K562 (cell line): ENCODE data around the gene CHN2. TPM values are rescaled to one million over a fixed set of nuclear protein-coding genes. Genes with fewer than 3 reads are reported as not detected.

Experiments used
- ATAC-seq: fragments of 200-7000 bp; cut with Tn5 transposase; 3 replicates; pipeline ENCODE4 v1.9.1; 2020; ENCODE audit warnings: moderate library complexity
- BruUV-seq: library from RNA; stranded (reverse); fragments of 400-500 nt; replicated peaks from 2 replicates; lab custom pipeline; 2021; lab: Mats Ljungman, UMichigan
- CTCF ChIA-PET: fragments of 300-600 bp; formaldehyde crosslinking; extraction: SDS; loops from one replicate; lab custom pipeline; 2021; ENCODE audit warnings: low intra/inter-chr PET ratio; lab: Yijun Ruan, JAX
- POLR2A ChIA-PET: fragments of 300-600, 350-650 bp; sonication (Branson Sonifier 250); formaldehyde crosslinking; extraction: SDS; loops from one replicate; lab custom pipeline; 2021; ENCODE audit warnings: antibody characterized with exemption, inconsistent platforms; lab: Yijun Ruan, JAX
- DNase-seq, 4 experiments: peaks; one replicate each; pipeline versions ENCODE4 v3.0.0 to v3.0.0-alpha.2; 2011 to 2018; ENCODE audit warnings: low spot score in 3 of 4, mixed read lengths in 3 of 4; ENCODE audit errors: extremely low read depth in 1 of 4
- FAIRE-seq: peaks from 2 replicates; lab custom pipeline; 2011; peaks lifted over from hg19 to GRCh38; lab: Jason Lieb, UNC
- H2AFZ ChIP-seq: 2 replicates; pipeline ENCODE4 v1.6.0; 2011; ENCODE audit warnings: low read depth, low read length, control low read depth, inconsistent platforms
- H3K27ac ChIP-seq: fragments of 200-600 bp; 3 replicates; pipeline ENCODE4 v1.8.0; 2011; ENCODE audit warnings: low read depth, mild to moderate bottlenecking, control low read depth, inconsistent platforms, low read length, moderate library complexity, mixed read lengths; ENCODE audit errors: extremely low read depth
- H3K27me3 ChIP-seq, 2 experiments: fragments of 300-600 bp in 1 of 2; 2 replicates in 1 of 2; 3 replicates in 1 of 2; pipeline versions ENCODE4 v1.6.0 to v1.8.0; 2011; ENCODE audit warnings: inconsistent platforms in 2 of 2, low read length in 2 of 2, mild to moderate bottlenecking in 1 of 2, mixed read lengths in 1 of 2, moderate library complexity in 1 of 2; ENCODE audit not compliant: control insufficient read depth in 2 of 2, insufficient read depth in 2 of 2
- H3K36me3 ChIP-seq: fragments of 300-600 bp; 3 replicates; pipeline ENCODE4 v1.8.0; 2011; ENCODE audit warnings: mild to moderate bottlenecking, low read length, inconsistent platforms; ENCODE audit not compliant: control insufficient read depth, insufficient read depth
- H3K4me1 ChIP-seq, 2 experiments: fragments of 200-600 bp in 1 of 2; replicated peaks in 1 of 2; 2 replicates in 1 of 2; 3 replicates in 1 of 2; pipeline versions ENCODE4 v1.5.1 to v1.8.0; 2011; ENCODE audit warnings: inconsistent platforms in 2 of 2, low read length in 2 of 2, mild to moderate bottlenecking in 1 of 2, mixed read lengths in 1 of 2, moderate library complexity in 1 of 2; ENCODE audit not compliant: control insufficient read depth in 2 of 2, insufficient read depth in 2 of 2
- H3K4me2 ChIP-seq: 2 replicates; pipeline ENCODE4 v1.6.1; 2011; ENCODE audit warnings: low read length, control low read depth, inconsistent platforms, mixed read lengths; ENCODE audit not compliant: insufficient read depth
- H3K4me3 ChIP-seq: fragments of 200-600 bp; sonication (generic), shearing (Covaris generic); 2 replicates; pipeline ENCODE4 v1.5.1; 2016; ENCODE audit warnings: control low read depth, inconsistent platforms
- H3K79me2 ChIP-seq: fragments of 200-600 bp; 3 replicates; pipeline ENCODE4 v1.8.0; 2011; ENCODE audit warnings: low read length, inconsistent platforms; ENCODE audit not compliant: control insufficient read depth, insufficient read depth
- H3K9ac ChIP-seq, 2 experiments: 2 replicates each; pipeline versions ENCODE4 v1.6.0 to v1.6.1; 2011; ENCODE audit warnings: low read depth in 2 of 2, low read length in 2 of 2, control low read depth in 1 of 2, inconsistent platforms in 1 of 2, mild to moderate bottlenecking in 1 of 2, mixed read lengths in 1 of 2; ENCODE audit not compliant: insufficient read depth in 1 of 2
- H3K9me1 ChIP-seq: one replicate; pipeline ENCODE4 v1.6.0; 2011; ENCODE audit warnings: inconsistent platforms, mild to moderate bottlenecking, low read length, moderate library complexity; ENCODE audit not compliant: control insufficient read depth, insufficient read depth
- H3K9me3 ChIP-seq: replicated peaks from 2 replicates; pipeline ENCODE4 v1.5.1; 2011; ENCODE audit warnings: low read depth, low read length, inconsistent platforms; ENCODE audit not compliant: control insufficient read depth, insufficient read depth
- H4K20me1 ChIP-seq: replicated peaks from 2 replicates; pipeline ENCODE4 v1.6.1; 2011; ENCODE audit warnings: low read length, inconsistent platforms, mixed read lengths; ENCODE audit not compliant: control insufficient read depth, insufficient read depth
- BRCA1 ChIP-seq, 2 experiments: fragments of 450-650 bp in 1 of 2; sonication (generic) in 1 of 2; formaldehyde crosslinking in 1 of 2; IDR thresholded peaks; 2 replicates each; pipeline versions ENCODE4 v1.5.0 to v1.6.1; 2017 to 2020; ENCODE audit warnings: mild to moderate bottlenecking in 1 of 2, missing genetic modification reagents in 1 of 2
- CBX5 ChIP-seq: IDR thresholded peaks from 2 replicates; pipeline ENCODE4 v1.6.1; 2014; ENCODE audit warnings: low read depth, borderline replicate concordance
- CTCFL ChIP-seq: IDR thresholded peaks from 2 replicates; pipeline ENCODE4 v1.6.1; 2011; ENCODE audit warnings: borderline replicate concordance, low read depth, mild to moderate bottlenecking, moderate library complexity, low read length; ENCODE audit not compliant: insufficient read depth, poor library complexity, severe bottlenecking
- FOXM1 ChIP-seq, 2 experiments: fragments of 450-650 bp in 1 of 2; sonication (generic) in 1 of 2; formaldehyde crosslinking in 1 of 2; IDR thresholded peaks; 2 replicates each; pipeline versions ENCODE4 v1.6.1 to v1.9.0; 2017 to 2022; ENCODE audit warnings: low read depth in 2 of 2, mild to moderate bottlenecking in 2 of 2, missing genetic modification reagents in 1 of 2, moderate library complexity in 1 of 2
- KLF13 ChIP-seq: fragments of 450-650 bp; IDR thresholded peaks from 2 replicates; pipeline ENCODE4 v1.6.1; 2016; ENCODE audit warnings: missing genetic modification characterization, low read depth, mild to moderate bottlenecking, missing compliant biosample characterization, moderate library complexity, borderline replicate concordance
- MAFG ChIP-seq: fragments of 450-650 bp; conservative IDR thresholded peaks from 2 replicates; pipeline ENCODE4 v1.6.1; 2016; ENCODE audit warnings: missing genetic modification characterization, missing compliant biosample characterization
- MYC ChIP-seq, 2 experiments: fragments of 250-450 bp in 1 of 2; sonication (Bioruptor Pico) in 1 of 2; IDR thresholded peaks; 2 replicates each; pipeline versions ENCODE4 v1.5.1 to v1.6.1; 2012 to 2021; ENCODE audit warnings: low read depth in 2 of 2, borderline replicate concordance in 1 of 2, improper control_type of control experiment in 1 of 2, low read length in 1 of 2, mild to moderate bottlenecking in 1 of 2, moderate library complexity in 1 of 2
- NFE2L1 ChIP-seq: fragments of 450-650 bp; IDR thresholded peaks from 2 replicates; pipeline ENCODE4 v1.6.1; 2016; ENCODE audit warnings: missing genetic modification characterization, low read depth, mild to moderate bottlenecking, missing compliant biosample characterization, moderate library complexity, borderline replicate concordance
- PPARD ChIP-seq: fragments of 250-450 bp; sonication (Bioruptor Pico); IDR thresholded peaks from 2 replicates; pipeline ENCODE4 v1.8.0; 2022; ENCODE audit warnings: inconsistent platforms, mild to moderate bottlenecking, moderate library complexity
- RBFOX2 ChIP-seq: fragments of 200-400 bp; formaldehyde crosslinking; IDR thresholded peaks from 2 replicates; pipeline ENCODE4 v1.6.1; 2017; ENCODE audit warnings: low read depth, mild to moderate bottlenecking, low read length, moderate library complexity
- ZNF140 ChIP-seq: fragments of 250-450 bp; sonication (Bioruptor Pico); IDR thresholded peaks from 2 replicates; pipeline ENCODE4 v1.8.0; 2021; ENCODE audit warnings: moderate library complexity, mild to moderate bottlenecking, inconsistent platforms
- ZNF146 ChIP-seq: IDR thresholded peaks from one replicate; pipeline ENCODE4 v1.6.1; 2018; ENCODE audit warnings: missing compliant biosample characterization; ENCODE audit not compliant: unreplicated experiment
- ZNF174 ChIP-seq: fragments of 250-450 bp; sonication (Bioruptor Pico); IDR thresholded peaks from 2 replicates; pipeline ENCODE4 v1.4.0; 2020; ENCODE audit warnings: mild to moderate bottlenecking
- ZNF3 ChIP-seq: fragments of 250-450 bp; sonication (Bioruptor Pico); IDR thresholded peaks from 2 replicates; pipeline ENCODE4 v1.5.0; 2021; ENCODE audit warnings: mild to moderate bottlenecking, moderate library complexity
- ZNF695 ChIP-seq: fragments of 450-650 bp; formaldehyde crosslinking; IDR thresholded peaks from 2 replicates; pipeline ENCODE4 v1.4.0; 2020; ENCODE audit warnings: mild to moderate bottlenecking, moderate library complexity
- WGBS: fragments of 100-300 bp; shearing (Covaris generic); methylation state at CpG from one replicate; pipeline ENCODE4 v1.1.6; 2016; ENCODE audit warnings: low coverage, mixed read lengths; ENCODE audit not compliant: insufficient coverage; ENCODE audit errors: missing lambda C conversion rate; 5-methylcytosine and 5-hydroxymethylcytosine counted together
- in situ Hi-C: fragments of 300-500 bp; cut with MboI; formaldehyde crosslinking; loops from 4 replicates; pipeline ENCODE4 v1.15.0; 2018; ENCODE audit warnings: inconsistent platforms, mixed read lengths
- intact Hi-C: fragments of 100-400 bp; cut with micrococcal nuclease; formaldehyde crosslinking; loops from 2 replicates; pipeline ENCODE4 v1.14.2; 2022
- polyA plus RNA-seq, 8 experiments: library from polyadenylated mRNA; depleted of rRNA in 4 of 8; stranded (reverse) in 5 of 8; unstranded in 3 of 8; fragments of >200 nt; fragmentation: Nextera tagmentation in 2 of 8; fragmentation: Illumina TruSeq in 1 of 8; extraction: Ambion mirVana in 2 of 8; extraction: Trizol in 1 of 8; gene quantifications; 2 replicates each; pipeline versions ENCODE4 v1.2.1 to v1.2.3, GENCODE V29; 2011 to 2014; ENCODE audit warnings: inconsistent platforms in 1 of 8, missing spikeins in 1 of 8
- total RNA-seq, 7 experiments: library from RNA; depleted of rRNA in 6 of 7; stranded (reverse); fragments of >200 nt in 6 of 7; fragmentation: Illumina TruSeq in 2 of 7; extraction: Trizol in 2 of 7; gene quantifications; 2 replicates each; pipeline versions ENCODE4 v1.2.1 to v1.2.3, GENCODE V29; 2011 to 2021; ENCODE audit warnings: low replicate concordance in 1 of 7

CHN2 gene
- total and polyA plus RNA-seq, 9 of the 15 experiments (the other 6 are each of a cell fraction or from before 2014, with no cell fraction given), result 0.12 to 2.1 (median 0.31) TPM; not detected in 1

GRCh38 chr7:29331163-29331562 is 136.6 kb downstream of the CHN2 start:
- in situ Hi-C loops, result no loop called here
- Histone ChIP-seq H3K4me1 (no peaks in the 10 kb centered on the region), H3K4me3 (no peak overlapping the region), H3K27me3 (peaks cover 3 to 10% of the 10 kb centered on the region in 2 experiments; a peak in 3 of 5 replicates), H3K79me2 (no peaks in the 10 kb centered on the region), H3K36me3 (no peaks in the 10 kb centered on the region), H3K27ac (no peak overlapping the region), H3K4me2 (no peak overlapping the region), H2AFZ (no peak overlapping the region), H3K9ac (no peak overlapping the region), H4K20me1 (no peaks in the 10 kb centered on the region), H3K9me3 (no peaks in the 10 kb centered on the region), H3K9me1 (no peaks in the 10 kb centered on the region)
- no peak for FAIRE-seq
- ChIA-PET POLR2A (no interaction called here), CTCF (no interaction called here)
- WGBS, result 6% methylated on average over 7 of the region's 7 CpGs
- no peak for DNase-seq
- TF ChIP-seq MYC (IDR thresholded peaks at IDR 0.05; ENCODE audit: low read depth, low read length) (no peak), MYC (CRISPR knock-in tag; IDR thresholded peaks at IDR 0.05; ENCODE audit: borderline replicate concordance, low read depth) (no peak), CBX5 (no peak), ZNF146 (CRISPR knock-in tag) (no peak), CTCFL (no peak), RBFOX2 (no peak), PPARD (no peak), ZNF140 (CRISPR knock-in tag) (no peak), ZNF174 (CRISPR knock-in tag) (no peak), BRCA1 (IDR thresholded peaks at IDR 0.05) (no peak), BRCA1 (CRISPR knock-in tag; IDR thresholded peaks at IDR 0.05) (no peak), ZNF695 (no peak), NFE2L1 (no peak), FOXM1 (IDR thresholded peaks at IDR 0.05; ENCODE audit: low read depth) (no peak), FOXM1 (CRISPR knock-in tag; IDR thresholded peaks at IDR 0.05; ENCODE audit: low read depth) (no peak), ZNF3 (no peak), KLF13 (tag) (no peak), MAFG (no peak)
- BruUV-seq, result no TSS peak
- ATAC-seq, result no peak
- intact Hi-C loops, result no loop called here
